Neural crest cell (in vitro differentiated cells): ENCODE measurements around the gene TMC1. TPM values are rescaled to one million over a fixed set of nuclear protein-coding genes. Genes with fewer than 3 reads are reported as not detected.

ENCODE experiments used
- DNase-seq: peaks from one replicate; pipeline ENCODE4 v3.0.0; 2021; ENCODE audit warnings: low read depth, mixed read lengths, low spot score
- H3K27ac Mint-ChIP-seq: one replicate; pipeline ENCODE4 v1.8.0; 2021; ENCODE audit warnings: mild to moderate bottlenecking, mixed read lengths; ENCODE audit not compliant: unreplicated experiment
- H3K27me3 Mint-ChIP-seq: 2 replicates; pipeline ENCODE4 v1.8.0; 2021; ENCODE audit warnings: low read depth, mild to moderate bottlenecking, mixed read lengths
- H3K36me3 Mint-ChIP-seq: 2 replicates; pipeline ENCODE4 v1.8.0; 2021; ENCODE audit warnings: low read depth, mild to moderate bottlenecking, mixed read lengths
- H3K4me1 Mint-ChIP-seq: 2 replicates; pipeline ENCODE4 v1.8.0; 2021; ENCODE audit warnings: mixed read lengths
- H3K4me3 Mint-ChIP-seq: one replicate; pipeline ENCODE4 v1.8.0; 2021; ENCODE audit warnings: mild to moderate bottlenecking, mixed read lengths
- H3K9me3 Mint-ChIP-seq: 2 replicates; pipeline ENCODE4 v1.8.0; 2021; ENCODE audit warnings: mixed read lengths
- total RNA-seq: library from RNA; stranded (reverse); gene quantifications from 2 replicates; pipeline ENCODE4 v1.2.1, GENCODE V29; 2021
- TF ChIP-seq, protein P1 (sequence below): fragments of 200-600 bp; sonication (generic); conservative IDR thresholded peaks from 2 replicates; pipeline ENCODE4 v1.5.0; 2021; ENCODE audit warnings: antibody characterized with exemption, mild to moderate bottlenecking

Gene TMC1
- total RNA-seq, 1 donor from 2014 or later, result 0.33 TPM

DNA sequence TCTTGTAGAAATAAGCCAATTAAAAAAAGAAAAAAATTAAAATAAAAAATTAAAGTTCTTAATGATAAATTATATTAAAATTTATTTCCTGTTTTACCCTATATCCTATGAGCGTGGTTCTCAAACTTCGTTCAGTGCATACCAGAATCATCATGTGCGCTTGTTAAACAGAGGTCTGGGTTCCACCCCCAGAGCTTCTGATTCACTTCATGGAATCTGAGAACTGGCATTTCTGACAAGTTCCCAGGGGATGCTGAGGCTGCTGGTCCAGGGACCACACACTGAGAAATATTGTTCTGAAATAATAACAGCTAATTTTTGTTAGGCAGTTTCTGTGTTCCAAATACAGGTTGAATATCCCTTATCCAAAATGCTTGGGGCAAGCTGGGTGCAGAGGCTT, 79.3 kb downstream of the TMC1 start:
- TF ChIP-seq, protein P1, sequence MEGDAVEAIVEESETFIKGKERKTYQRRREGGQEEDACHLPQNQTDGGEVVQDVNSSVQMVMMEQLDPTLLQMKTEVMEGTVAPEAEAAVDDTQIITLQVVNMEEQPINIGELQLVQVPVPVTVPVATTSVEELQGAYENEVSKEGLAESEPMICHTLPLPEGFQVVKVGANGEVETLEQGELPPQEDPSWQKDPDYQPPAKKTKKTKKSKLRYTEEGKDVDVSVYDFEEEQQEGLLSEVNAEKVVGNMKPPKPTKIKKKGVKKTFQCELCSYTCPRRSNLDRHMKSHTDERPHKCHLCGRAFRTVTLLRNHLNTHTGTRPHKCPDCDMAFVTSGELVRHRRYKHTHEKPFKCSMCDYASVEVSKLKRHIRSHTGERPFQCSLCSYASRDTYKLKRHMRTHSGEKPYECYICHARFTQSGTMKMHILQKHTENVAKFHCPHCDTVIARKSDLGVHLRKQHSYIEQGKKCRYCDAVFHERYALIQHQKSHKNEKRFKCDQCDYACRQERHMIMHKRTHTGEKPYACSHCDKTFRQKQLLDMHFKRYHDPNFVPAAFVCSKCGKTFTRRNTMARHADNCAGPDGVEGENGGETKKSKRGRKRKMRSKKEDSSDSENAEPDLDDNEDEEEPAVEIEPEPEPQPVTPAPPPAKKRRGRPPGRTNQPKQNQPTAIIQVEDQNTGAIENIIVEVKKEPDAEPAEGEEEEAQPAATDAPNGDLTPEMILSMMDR, result no peak
- no peak for DNase-seq
- Mint-ChIP-seq H3K27me3 (no peaks in the 10 kb centered on the region), H3K9me3 (no peaks in the 10 kb centered on the region), H3K27ac (no peak overlapping the region), H3K4me3 (no peak overlapping the region), H3K36me3 (no peaks in the 10 kb centered on the region), H3K4me1 (peaks cover 8% of the 10 kb centered on the region)

DNA sequence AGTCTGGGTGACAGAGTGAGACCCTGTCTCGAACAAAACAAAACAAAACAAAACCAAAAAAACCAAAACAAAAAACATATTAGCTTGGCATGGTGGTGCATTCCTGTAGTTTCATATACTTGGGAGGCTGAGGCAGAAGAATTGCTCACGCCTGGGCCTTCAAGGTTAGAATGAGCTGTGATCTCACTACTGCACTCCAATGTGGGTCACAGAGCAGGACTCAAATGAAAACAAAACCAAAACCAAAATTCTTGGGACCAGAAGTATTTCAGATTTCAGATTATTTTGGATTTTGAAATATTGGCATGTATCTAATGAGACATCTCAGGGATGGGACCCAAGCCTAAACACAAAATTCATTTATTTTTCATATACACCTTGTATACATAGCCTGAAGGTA, 80.2 kb downstream of the TMC1 start:
- peaks cover 8% of the 10 kb centered on the region for H3K4me1 Mint-ChIP-seq
- H3K27ac Mint-ChIP-seq, result no peak overlapping the region
- no peaks in the 10 kb centered on the region for H3K36me3 Mint-ChIP-seq
- H3K27me3 Mint-ChIP-seq, result no peaks in the 10 kb centered on the region
- TF ChIP-seq, protein P1, result no peak
- no peaks in the 10 kb centered on the region for H3K9me3 Mint-ChIP-seq
- no peak overlapping the region for H3K4me3 Mint-ChIP-seq
- no peak for DNase-seq

DNA sequence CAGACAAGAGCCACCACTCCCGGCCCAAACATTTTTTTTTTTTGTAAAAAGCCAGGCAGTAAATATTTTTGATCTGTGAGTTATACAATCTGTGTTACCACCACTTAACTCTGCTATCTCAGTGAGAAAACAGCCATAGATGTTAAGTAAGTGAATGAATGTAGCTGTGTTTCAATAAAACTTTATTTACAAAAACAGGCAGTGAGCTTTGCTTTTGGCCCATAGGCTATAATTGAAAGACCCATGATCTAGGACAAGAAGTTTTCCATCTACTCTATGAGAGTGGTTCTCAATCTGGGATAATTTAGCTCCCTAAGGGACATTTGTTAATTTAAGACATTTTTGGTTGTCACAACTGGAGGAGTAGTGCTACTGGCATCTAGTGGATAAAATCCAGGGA, 91.0 kb downstream of the TMC1 start:
- DNase-seq, result no peak
- no peak overlapping the region for H3K4me3 Mint-ChIP-seq
- TF ChIP-seq, protein P1, result no peak
- peaks cover 2% of the 10 kb centered on the region for H3K36me3 Mint-ChIP-seq
- H3K27ac Mint-ChIP-seq, result no peak overlapping the region
- peaks cover 9% of the 10 kb centered on the region for H3K9me3 Mint-ChIP-seq
- peaks cover 17% of the 10 kb centered on the region for H3K4me1 Mint-ChIP-seq
- H3K27me3 Mint-ChIP-seq, result no peaks in the 10 kb centered on the region

DNA sequence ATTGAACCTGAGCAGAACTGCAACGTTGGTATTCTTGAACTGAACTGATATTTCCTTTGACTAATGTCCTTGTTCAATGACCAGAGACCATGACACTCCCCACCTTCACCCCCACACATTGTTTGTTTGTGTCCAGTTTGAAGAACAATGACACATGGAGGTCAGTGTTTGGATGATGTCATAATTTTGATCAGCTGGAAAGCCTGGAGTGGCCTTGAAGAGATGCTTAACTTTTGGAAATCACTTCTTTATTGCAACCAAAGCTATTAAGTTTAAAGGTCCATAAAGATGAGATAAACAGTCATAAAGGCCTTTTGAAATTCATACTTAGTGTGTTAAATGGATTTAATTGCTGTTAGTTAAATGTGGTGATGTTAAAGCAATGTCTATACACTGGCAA, 92.7 kb downstream of the TMC1 start:
- DNase-seq, result no peak
- H3K27ac Mint-ChIP-seq, result no peak overlapping the region
- H3K9me3 Mint-ChIP-seq, result peaks cover 9% of the 10 kb centered on the region
- TF ChIP-seq, protein P1, result no peak
- peaks cover 2% of the 10 kb centered on the region for H3K36me3 Mint-ChIP-seq
- H3K4me3 Mint-ChIP-seq, result no peak overlapping the region
- no peaks in the 10 kb centered on the region for H3K27me3 Mint-ChIP-seq
- peaks cover 20% of the 10 kb centered on the region for H3K4me1 Mint-ChIP-seq

DNA sequence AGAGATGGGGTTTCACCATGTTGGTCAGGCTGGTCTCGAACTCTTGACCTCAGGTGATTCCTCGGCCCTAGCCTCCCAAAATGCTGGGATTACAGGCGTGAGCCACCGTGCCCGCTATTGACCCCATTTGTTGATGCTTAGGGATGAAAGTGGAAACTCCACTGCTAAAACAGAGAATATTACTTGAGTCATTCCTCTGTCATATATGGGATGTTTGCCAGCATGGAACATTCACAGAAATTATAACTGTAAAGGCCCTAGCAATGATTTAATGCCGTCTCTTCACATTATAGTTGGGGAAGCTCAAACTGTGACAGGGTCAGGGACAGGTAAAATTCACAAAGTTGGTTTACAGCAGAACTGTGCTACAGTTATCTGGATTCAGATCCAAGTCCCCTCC, 94.5 kb downstream of the TMC1 start:
- peaks cover 9% of the 10 kb centered on the region for H3K9me3 Mint-ChIP-seq
- H3K27me3 Mint-ChIP-seq, result no peaks in the 10 kb centered on the region
- peaks cover 20% of the 10 kb centered on the region for H3K4me1 Mint-ChIP-seq
- TF ChIP-seq, protein P1, result no peak
- DNase-seq, result no peak
- peaks cover 2% of the 10 kb centered on the region for H3K36me3 Mint-ChIP-seq
- H3K4me3 Mint-ChIP-seq, result no peak overlapping the region
- no peak overlapping the region for H3K27ac Mint-ChIP-seq

DNA sequence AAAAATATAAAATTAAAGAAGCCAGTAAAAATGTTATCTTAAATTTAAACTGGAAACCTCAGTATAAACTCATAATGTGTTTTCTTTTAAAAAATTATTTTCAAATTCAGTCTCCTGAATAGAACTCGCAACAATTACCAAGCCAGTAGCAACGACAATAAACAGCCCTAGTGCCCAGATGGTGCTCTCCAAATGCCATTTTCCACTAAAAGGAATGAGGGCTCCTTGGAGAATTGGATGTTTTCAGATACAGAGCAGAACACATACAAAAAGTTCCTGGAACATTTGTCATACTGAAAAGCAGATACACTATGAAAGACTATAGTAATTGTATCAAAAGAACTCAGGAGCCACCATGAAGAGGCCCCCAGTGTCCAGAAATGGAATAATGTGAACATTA, 97.4 kb downstream of the TMC1 start:
- peaks cover 8% of the 10 kb centered on the region for H3K9me3 Mint-ChIP-seq
- H3K27ac Mint-ChIP-seq, result no peak overlapping the region
- H3K27me3 Mint-ChIP-seq, result no peaks in the 10 kb centered on the region
- H3K36me3 Mint-ChIP-seq, result peaks cover 5% of the 10 kb centered on the region
- no peak for DNase-seq
- H3K4me3 Mint-ChIP-seq, result no peak overlapping the region
- H3K4me1 Mint-ChIP-seq, result peaks cover 35% of the 10 kb centered on the region
- TF ChIP-seq, protein P1, result no peak
